Measurements from ENCODE around the gene PTPRK.

GRCh38 chr6:128305976-128306375, 214.4 kb downstream of the PTPRK start:
- no peak for TF ChIP-seq CTCF (conservative IDR thresholded peaks at IDR 0.05)
- no peak for TF ChIP-seq ZFX (IDR thresholded peaks at IDR 0.05)
